NCI-H226 (cell line): ENCODE results near the gene MRPL45.
"Not testable (repeated sequence)": the region's sequence is repeated elsewhere in the genome, so short reads cannot be mapped to it uniquely, and the experiment has no call there.

ENCODE experiments used
- DNase-seq: peaks from one replicate; pipeline ENCODE4 v3.0.0-alpha.2; 2015

MRPL45 gene

GRCh38 chr17:38296834-38297517 is at the start of gene MRPL45:
Gene MRPL45, plus strand, starts transcription at chr17:38297168. Its CDS starts 16 bp downstream, at chr17:38297184.
- peak; percentile 90 for DNase-seq

DNA sequence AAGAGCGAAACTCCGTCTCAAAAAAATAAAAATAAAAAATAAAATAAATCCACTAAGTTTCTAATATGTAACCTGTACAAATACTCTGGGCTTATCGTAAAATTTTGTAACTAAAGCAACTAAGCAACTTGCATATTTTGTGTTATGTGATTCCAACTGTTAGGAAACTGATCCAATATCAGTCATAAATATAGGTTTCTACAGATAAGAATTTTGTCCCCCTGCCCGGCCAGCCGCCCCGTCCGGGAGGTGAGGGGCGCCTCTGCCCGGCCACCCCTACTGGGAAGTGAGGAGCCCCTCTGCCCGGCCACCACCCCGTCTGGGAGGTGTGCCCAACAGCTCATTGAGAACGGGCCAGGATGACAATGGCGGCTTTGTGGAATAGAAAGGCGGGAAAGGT is 43.8 kb upstream of the MRPL45 start:
- DNase-seq, result not testable (repeated sequence)

DNA sequence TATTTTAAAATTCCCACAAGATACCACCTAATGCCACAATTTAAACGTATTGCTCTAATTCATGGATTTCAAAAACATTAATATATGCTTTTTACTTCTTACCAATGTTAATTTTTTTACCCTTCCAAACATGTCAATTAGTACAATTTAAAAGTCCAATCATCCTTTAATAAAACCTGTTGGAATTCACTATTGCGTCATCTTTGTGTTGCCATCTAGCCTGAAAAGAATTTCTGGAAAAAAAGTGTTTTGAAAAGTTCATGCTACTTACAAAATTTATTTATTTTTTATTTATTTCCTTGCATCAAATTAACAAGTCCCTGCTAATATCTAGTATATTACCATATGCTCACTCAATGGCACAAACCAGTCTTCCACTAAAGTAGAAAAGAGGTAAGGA is 42.6 kb upstream of the MRPL45 start:
- DNase-seq, result not testable (repeated sequence)

DNA sequence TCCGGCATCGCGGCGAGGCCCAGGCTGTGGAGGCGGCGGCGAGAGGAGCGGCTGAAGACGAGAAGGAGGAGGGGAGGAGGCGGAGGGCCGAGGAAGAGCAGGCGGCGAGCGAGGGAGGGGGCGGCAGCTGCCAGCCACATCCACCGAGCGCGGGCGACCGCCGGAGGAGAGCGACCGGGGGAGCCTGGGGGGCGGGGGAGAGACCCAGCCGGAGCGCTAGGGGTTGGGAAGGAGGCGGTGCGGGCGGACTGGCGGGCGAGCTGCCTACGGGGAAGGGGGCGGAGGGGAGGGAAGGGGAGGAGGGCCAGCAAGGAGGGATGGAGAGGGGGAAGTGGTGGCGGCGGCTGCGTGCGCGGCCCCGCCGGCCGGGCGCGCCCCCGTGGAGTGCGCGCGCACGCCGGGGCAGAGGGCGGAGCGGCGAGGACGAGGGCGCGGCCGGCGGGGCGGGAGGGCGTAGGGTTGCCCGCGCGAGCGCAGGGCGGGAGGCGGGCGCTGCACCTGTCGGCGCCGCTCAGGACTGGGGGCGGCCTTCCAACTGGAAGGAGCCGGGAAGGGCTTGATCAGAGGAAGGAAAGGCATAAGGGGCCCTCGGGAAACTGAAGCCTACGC is 39.9 kb upstream of the MRPL45 start:
- DNase-seq, result peak; percentile 77

DNA sequence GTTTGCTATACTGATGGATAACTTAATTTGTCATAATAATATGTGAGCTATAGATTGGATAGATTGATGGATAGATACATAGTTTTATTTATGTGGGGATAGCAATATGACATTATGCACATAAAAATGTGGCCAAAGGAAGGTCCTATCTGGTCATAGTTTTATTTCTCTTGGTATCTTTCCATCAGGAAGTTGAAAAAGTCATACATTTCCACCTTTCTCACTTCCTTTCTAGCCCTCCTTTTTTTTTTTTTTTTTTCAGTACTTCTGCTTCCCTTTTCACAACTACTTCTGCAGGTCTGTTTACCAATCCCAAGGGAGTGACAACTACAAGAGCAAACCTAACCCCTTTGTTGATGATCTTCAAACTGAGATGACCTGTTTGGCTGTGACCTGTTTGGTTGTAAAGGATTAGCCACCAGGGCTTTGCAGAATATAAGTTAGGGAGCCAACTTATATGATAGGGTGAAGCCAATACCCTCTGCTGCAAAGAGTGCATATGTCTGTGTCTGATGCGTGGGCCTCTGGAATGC is 30.9 kb upstream of the MRPL45 start:
- DNase-seq, result not testable (repeated sequence)

- DNase-seq, result not testable (repeated sequence)
These were observed 30.4 kb upstream of the MRPL45 start for GRCh38 chr17:38266571-38266970.

DNA sequence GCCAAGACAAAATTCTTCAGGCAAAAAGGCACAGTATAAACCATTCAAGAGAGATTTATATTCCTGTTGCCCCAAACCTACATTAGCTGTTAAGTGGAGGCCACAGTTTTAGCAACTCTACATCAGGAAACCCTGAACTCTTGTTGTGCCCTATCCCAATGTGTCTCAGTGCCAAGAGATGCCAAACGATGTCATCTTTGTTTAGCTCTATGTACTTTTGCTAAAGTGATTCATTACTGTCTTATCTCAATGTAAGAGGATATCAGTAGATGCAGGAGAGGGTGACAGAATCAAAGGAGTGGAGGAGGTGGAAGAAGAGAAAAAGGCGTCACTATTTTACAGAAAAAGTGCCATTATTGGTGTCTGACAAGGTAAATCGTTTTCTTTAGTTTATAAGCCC is 28.8 kb upstream of the MRPL45 start:
- not testable (repeated sequence) for DNase-seq

DNA sequence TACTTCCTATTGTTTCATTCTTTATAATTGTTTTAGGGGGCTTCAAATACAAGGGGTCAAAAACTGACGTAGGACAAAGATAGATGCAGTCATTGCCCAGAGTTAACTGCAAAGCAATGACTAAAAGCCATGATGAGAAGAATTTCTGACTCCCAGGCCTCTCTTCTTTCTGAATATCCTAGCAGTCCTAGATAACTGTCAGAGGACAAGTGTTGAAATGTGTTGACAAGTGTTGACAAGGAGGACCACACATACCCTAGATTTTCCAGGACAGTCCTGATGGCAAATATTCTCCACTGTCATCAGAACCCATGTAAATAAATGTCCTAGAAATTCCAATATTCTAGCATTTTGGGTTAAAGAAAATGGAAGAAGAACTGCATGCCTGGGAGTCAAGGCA is 27.9 kb upstream of the MRPL45 start:
- not testable (repeated sequence) for DNase-seq

DNA sequence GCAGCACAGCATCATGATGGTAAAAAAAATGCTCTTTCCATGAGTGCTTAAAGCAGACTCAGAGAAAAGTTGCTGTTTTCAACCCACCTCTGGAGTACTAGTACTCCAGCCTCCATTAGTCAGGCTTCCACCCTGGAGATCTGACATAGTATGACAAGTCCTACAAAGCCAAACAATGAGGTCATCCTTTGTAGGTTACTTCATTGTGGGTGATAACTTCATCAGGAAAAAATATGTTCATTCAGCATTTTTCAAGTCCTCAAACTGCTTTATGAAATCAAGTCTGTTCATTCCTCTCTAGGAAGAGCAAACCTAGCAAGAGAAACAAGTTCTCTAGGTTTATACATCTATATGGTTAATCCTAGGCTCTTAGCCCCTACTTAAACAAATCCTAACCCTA is 27.4 kb upstream of the MRPL45 start:
- not testable (repeated sequence) for DNase-seq

DNA sequence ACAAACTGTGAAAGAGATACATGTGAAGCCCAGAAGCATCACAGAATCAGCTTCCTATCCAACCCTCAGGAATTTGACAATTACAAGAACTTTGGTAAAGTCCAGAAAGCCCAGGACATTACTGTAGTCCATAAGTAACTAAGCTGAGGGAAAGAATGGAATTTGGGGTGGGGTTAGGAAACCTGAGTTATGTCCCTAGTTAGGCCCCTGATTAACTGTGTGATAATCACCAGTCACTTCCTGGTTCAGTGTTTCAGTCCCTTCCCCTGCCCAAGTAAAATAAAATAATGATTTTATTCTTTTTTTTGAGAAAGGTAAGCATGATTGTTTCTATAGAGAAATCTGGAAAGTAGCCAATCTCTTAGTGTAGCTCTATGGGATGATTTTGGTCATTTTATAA is 11.0 kb upstream of the MRPL45 start:
- DNase-seq, result not testable (repeated sequence)

DNA sequence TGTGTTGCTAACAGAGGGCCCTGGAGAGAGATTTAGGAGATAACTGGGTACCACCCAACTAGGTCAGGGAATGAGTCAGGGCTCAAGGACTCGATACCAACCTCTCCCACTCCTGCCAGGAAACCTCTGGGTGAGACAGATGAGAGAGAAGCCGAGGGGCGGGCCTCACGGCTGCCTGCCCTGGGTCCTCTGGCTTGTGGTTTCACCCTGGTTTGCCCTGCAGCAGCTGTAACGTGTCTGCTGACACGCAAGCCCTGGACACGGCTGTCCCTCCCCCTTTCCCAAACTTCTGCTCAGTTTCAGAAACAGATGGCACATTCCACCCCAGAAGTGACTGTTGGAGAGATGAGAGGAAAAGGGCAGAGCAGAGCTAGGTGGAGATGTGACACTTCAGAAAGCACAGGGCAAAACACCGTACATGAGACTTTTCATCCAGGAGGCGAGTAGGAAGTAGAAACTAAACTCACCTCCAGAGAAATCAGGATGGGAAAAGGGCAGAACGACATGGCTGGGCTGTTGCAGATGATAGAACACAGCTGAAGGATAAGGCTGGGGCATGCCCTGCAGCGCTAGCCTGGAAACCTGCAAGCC is 10.4 kb upstream of the MRPL45 start:
- DNase-seq, result peak; percentile 35

- DNase-seq, result peak; percentile 8
These were observed 8.6 kb upstream of the MRPL45 start for GRCh38 chr17:38288217-38288827.

DNA sequence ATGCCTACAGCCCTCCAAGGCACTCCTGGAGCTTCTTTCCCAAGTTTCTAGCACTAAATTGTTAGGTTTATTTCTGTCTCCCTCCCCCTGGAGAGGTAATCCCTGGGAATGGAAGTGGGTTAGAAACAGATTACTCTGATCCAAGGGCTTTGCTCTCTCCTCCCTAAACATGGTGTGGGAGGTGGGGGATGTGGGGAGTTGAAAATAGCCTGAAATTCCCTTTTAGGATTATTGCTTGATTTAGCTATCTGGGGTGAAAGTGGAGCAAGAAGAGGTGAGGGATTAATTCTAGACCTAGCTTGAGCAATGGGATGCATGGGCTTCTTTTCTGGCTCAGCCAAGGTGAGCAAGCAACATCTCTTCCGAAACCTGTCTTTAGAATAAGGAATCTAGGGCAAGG is 7.2 kb upstream of the MRPL45 start:
- DNase-seq, result not testable (repeated sequence)

DNA sequence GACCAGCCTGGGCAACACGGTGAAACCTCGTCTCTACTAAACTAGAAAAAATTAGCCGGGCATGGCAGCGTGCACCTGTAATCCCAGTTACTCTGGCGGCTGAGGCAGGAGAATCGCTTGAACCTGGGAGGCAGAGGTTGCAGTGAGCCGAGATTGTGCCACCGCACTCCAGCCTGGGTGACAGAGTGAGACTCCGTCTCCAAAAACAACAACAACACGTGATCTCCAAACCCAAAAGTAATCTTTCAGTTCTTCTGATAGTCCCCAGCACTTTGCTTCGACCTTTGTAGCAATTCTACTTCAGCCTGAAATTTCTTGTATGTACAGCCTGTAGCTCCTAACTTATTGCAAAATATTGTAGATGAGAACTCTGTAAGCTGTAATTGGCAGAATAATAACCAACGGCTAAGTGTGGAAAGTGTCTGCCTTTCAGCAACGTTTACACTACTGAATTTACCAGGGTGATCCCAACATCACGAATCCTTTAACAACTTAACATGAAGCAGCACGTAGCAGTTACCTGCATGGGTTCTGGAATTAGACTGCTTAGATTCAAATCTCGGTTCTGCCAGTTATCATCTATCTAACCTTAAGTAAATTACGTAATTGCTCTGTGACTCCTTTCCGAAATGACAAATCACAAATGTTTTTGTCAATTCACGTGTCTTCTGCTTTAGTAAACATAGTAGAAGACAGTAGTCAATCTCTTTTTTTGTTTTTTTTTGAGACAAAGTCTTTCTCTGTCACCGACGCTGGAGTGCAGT is 1.2 kb upstream of the MRPL45 start:
- not testable (repeated sequence) for DNase-seq

GRCh38 chr17:38315497-38315896 is 18.5 kb downstream of the MRPL45 start:
- DNase-seq, result no peak

GRCh38 chr17:38317081-38317480 is 20.1 kb downstream of the MRPL45 start:
- DNase-seq, result no peak

DNA sequence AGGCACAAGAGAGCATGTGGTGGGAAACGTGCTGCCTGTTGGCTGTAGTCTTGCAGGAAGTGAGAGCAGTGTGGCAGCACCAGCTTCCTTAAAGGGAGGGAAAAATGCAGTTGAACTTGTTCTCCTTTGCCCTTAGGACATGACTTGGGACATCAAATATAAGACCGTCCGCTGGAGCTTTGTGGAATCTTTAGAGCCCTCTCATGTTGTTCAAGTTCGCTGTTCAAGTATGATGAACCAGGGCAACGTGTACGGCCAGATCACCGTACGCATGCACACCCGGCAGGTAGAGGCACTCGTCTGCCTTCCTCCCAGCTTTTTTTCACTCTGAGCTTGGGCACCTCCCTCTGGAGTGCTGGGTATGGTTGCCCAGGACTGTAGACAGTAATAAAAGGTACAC is 23.5 kb downstream of the MRPL45 start:
- no peak for DNase-seq

GRCh38 chr17:38322156-38322779 is 25.3 kb downstream of the MRPL45 start:
- peak; percentile 21 for DNase-seq

DNA sequence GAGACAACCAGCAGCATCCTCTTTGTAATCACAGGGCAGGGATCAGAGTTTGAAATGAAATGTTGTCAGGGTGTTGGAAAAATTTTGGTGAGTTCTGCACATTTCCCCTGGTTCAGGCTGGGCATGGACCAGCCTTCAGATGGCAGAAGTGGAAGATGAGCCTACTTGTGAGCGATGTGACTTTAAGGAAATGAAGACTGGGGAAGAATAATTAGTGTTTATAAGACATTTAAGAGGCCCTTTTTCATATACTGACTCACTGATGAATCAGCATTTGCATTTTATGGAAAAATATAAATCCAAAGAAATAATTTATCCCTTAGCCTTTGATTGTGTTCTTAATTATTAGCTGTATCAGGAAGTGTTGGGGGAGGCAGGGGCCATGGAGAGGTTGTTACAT is 25.9 kb downstream of the MRPL45 start:
- no peak for DNase-seq

- DNase-seq, result no peak
These were observed 27.3 kb downstream of the MRPL45 start for GRCh38 chr17:38324141-38324697.

DNA sequence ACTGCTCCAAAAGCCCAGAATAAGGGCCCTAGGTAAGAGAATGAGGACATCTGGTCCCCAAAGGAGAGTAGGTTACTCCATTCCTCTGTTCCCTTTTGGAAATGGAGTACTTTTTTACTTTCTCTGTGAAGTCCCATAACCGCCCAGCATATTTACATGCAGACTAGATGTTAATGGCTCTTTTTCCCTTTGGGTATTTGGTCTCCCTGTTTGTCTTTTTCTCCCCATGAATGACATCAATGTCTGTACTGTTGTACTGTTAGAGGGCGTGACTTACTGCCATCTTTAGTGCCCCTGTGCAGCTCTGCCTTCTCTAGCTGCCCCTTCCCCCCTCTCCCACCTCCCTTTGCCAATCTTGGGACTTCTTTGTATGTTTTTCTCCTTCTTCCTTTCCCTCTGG is 27.8 kb downstream of the MRPL45 start:
- DNase-seq, result no peak
